ENCODE data around the gene PWWP2A. TPM values are rescaled to one million over a fixed set of nuclear protein-coding genes. Genes with fewer than 3 reads are reported as not detected.

The PWWP2A gene
- total and polyA plus RNA-seq, 2 of the 8 experiments (the other 6 are each of a cell fraction or from before 2014, with no cell fraction given), result 18.5 to 63.0 TPM

DNA sequence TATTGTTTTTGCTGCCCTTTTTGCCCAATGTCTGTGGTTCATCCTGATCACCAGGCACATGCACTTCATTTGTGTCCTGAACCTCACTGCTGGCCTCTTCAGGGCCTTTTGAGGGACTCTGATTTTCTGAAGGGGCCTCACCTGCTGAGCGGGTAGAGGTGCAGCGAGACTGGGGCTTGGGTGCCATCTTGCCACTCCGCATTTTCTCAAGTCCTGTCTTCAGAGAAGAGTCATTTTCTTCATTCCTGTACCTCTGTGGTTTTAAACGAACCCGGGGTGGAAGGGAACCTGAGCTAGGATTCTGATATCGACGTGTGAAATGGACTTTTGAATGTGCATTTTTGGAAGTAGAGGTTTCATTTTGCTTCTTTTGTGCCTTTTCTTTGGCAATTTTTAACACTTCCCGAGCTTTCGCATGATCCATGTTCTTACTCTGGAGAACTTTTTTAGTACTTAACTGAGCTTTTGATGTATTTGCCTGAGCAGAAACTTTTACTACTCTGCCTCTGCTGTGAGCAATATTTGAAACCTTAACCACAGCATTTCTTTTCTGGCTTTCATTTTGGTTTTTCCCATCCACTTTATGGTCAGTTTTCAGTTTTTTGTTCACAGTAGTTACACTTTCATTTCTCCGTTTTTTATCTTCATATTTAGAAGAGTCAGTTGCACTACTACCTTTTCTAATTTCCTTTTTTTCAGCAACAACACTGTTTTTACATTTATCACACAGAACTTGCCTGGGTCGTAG, 26.1 kb downstream of the PWWP2A start:
- Histone ChIP-seq H3K4me2 (ENCODE audit: insufficient read depth in 1 of 2, low read depth in 2 of 2, low read length in 2 of 2) (no peak overlapping the region), H3K36me3 (ENCODE audit: control insufficient read depth in 2 of 4, insufficient read depth in 4 of 4, low read length in 3 of 4) (peaks cover 11 to 41% (median 20%) of the 10 kb centered on the region in 4 experiments), H3K79me1 (ENCODE audit: low read depth, low read length) (peaks cover 2% of the 10 kb centered on the region; the same call in 1 of the 2 replicates), H2AK5ac (ENCODE audit: low read depth, low read length) (no peak overlapping the region), H2BK15ac (ENCODE audit: low read length) (no peak overlapping the region), H2AFZ (ENCODE audit: low read length) (no peak overlapping the region), H2BK12ac (ENCODE audit: low read depth, low read length) (no peak overlapping the region), H4K91ac (replicated peaks; ENCODE audit: insufficient read length, low read length) (no peak overlapping the region), H4K8ac (ENCODE audit: extremely low read depth, insufficient read depth, low read length) (no peak overlapping the region; the same call in 1 of the 2 replicates), H3K4me3 (ENCODE audit: extremely low read depth in 1 of 4, insufficient read depth in 2 of 4, low read depth in 3 of 4, low read length in 4 of 4) (no peak overlapping the region), H3K14ac (ENCODE audit: insufficient read length) (no peak overlapping the region), H3K4ac (replicated peaks; ENCODE audit: insufficient read length, low read depth, low read length) (no peak overlapping the region), H2BK120ac (replicated peaks; ENCODE audit: low read depth, low read length) (no peak overlapping the region), H3K27me3 (replicated peaks in 1 of 4; ENCODE audit: control insufficient read depth in 3 of 4, extremely low read depth in 1 of 4, insufficient read depth in 3 of 4, low read length in 3 of 4) (no peaks in the 10 kb centered on the region), H2BK5ac (ENCODE audit: low read depth, low read length) (no peak overlapping the region), H4K20me1 (replicated peaks in 1 of 2; ENCODE audit: control insufficient read depth in 1 of 2, insufficient read depth in 2 of 2, low read length in 2 of 2) (no peaks in the 10 kb centered on the region), H3K23ac (ENCODE audit: insufficient read length) (no peak overlapping the region), H3K79me2 (ENCODE audit: control insufficient read depth in 1 of 2, insufficient read depth in 2 of 2, low read length in 2 of 2) (peaks cover 0 to 39% of the 10 kb centered on the region in 2 experiments; a peak in 2 of 4 replicates), H3K27ac (ENCODE audit: low read depth, low read length) (no peak overlapping the region), H3K9me3 (ENCODE audit: insufficient read depth in 2 of 2, low read depth in 1 of 2, low read length in 1 of 2) (no peaks in the 10 kb centered on the region), H3K56ac (replicated peaks; ENCODE audit: insufficient read length, low read depth, low read length) (no peak overlapping the region), H3K23me2 (ENCODE audit: low read depth, low read length) (no peaks in the 10 kb centered on the region), H3K9ac (replicated peaks in 1 of 4; ENCODE audit: extremely low read depth in 1 of 4, low read depth in 3 of 4, low read length in 3 of 4) (no peak overlapping the region), H3K4me1 (replicated peaks in 1 of 4; ENCODE audit: control insufficient read depth in 3 of 4, insufficient read depth in 4 of 4, low read length in 3 of 4) (no peaks in the 10 kb centered on the region), H3K18ac (ENCODE audit: extremely low read depth, low read length) (no peak overlapping the region), H4K5ac (ENCODE audit: insufficient read length, low read depth, low read length) (no peak overlapping the region), H2BK20ac (ENCODE audit: low read length) (no peak overlapping the region)
- TF ChIP-seq MAFK (IDR thresholded peaks at IDR 0.05; ENCODE audit: low read depth, low read length), result no peak
- CTCF ChIA-PET (ENCODE audit: partially characterized antibody), result interaction anchor here (0.6 to 3.1 kb wide), 4 partner anchors 13 to 94 kb away, joined by 3 to 16 read pairs (median 3); no protein-coding TSS in a partner anchor
- DNase-seq (ENCODE audit: low read depth in 1 of 2, low spot score in 2 of 2) (no peak), FAIRE-seq (no peak)
- 95% methylated on average over 11 of the region's 11 CpGs; no CpG with 5 or more reads in 1 of the 2 experiments for WGBS, 2 experiments (ENCODE audit: extremely low coverage in 1 of 2, insufficient coverage in 1 of 2, insufficient read length in 1 of 2, insufficient replicate concordance in 2 of 2, low coverage in 1 of 2, low lambda C conversion rate in 2 of 2, missing lambda C conversion rate in 1 of 2)
- POLR2A ChIA-PET (ENCODE audit: partially characterized antibody), result interaction anchor here (1.1 to 1.8 kb wide), 6 partner anchors 8 to 71 kb away, joined by 3 to 9 read pairs (median 5); no protein-coding TSS in a partner anchor
